ENCODE data around the gene CORO2A. TPM values are rescaled to one million over a fixed set of nuclear protein-coding genes. Genes with fewer than 3 reads are reported as not detected.
"Not testable (repeated sequence)": the region's sequence is repeated elsewhere in the genome, so short reads cannot be mapped to it uniquely, and the experiment has no call there.

The CORO2A gene
- polyA plus RNA-seq, 1 donor from 2014 or later: 4.2 TPM

DNA sequence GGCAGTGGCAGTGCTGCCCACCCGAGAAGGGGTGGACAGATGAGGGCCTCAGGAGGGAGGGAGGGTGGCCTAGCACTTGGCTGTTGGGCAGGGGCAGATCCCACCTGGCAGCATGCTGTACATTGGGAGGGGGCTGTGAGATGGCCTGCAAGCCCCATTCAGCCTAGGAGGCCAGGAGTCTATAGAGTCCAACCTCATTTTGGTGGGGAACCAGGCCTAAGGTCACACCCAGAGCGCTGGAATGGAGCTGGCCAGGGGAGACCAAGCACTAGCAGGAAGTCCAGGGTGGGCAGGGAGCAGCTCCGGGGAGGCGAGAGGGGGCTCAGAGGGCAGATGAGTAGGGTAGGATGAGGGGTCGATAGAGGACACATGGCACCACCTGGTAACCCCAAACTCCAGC is 96.3 kb downstream of the CORO2A start:
- Mint-ChIP-seq H3K9me3 (no peaks in the 10 kb centered on the region), H3K4me1 (peaks cover 19 to 31% (median 27%) of the 10 kb centered on the region in 3 donors), H3K27me3 (no peaks in the 10 kb centered on the region), H3K36me3 (peaks cover 10% of the 10 kb centered on the region), H3K27ac (no peak overlapping the region), H3K4me3 (no peak overlapping the region)

DNA sequence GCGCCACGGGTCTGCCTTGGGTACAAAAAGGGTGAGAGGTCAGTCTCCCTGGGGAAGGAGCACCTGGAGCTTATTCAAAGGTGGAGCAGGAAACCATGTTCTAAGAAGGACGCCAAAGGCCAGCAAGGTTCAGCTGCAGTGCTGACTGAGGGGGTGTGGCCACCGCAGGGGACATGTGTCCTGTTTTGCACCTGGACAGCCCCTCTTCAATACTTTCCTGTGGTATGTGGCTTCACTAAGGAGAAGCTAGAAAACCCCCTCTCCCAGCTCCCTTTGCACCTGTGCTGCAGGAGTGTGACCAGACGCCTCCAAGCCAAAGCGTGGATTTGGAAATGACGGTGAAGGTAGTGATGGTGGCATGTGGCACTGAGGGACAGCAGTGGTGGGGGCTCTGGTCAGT is 97.0 kb downstream of the CORO2A start:
- Mint-ChIP-seq H3K27ac (no peak overlapping the region), H3K36me3 (peaks cover 10% of the 10 kb centered on the region)

GRCh38 chr9:98094851-98095250 is 97.6 kb downstream of the CORO2A start:
- Mint-ChIP-seq H3K27ac (peak overlapping the region in 1 of 3 donors; percentile 77), H3K4me1 (peaks cover 12 to 26% (median 21%) of the 10 kb centered on the region in 3 donors), H3K36me3 (peaks cover 10% of the 10 kb centered on the region), H3K27me3 (no peaks in the 10 kb centered on the region), H3K9me3 (no peaks in the 10 kb centered on the region), H3K4me3 (peak overlapping the region in 2 of 4 donors; percentile 23 to 39)

More for the DNA sequence above, 97.0 kb downstream of the CORO2A start:
- H3K27me3 Mint-ChIP-seq: no peaks in the 10 kb centered on the region
- peak overlapping the region in 1 of 4 donors; percentile 69 for H3K4me3 Mint-ChIP-seq
- H3K4me1 Mint-ChIP-seq: peaks cover 18 to 28% (median 25%) of the 10 kb centered on the region in 3 donors
- no peaks in the 10 kb centered on the region for H3K9me3 Mint-ChIP-seq

GRCh38 chr9:98094316-98094715 is 98.1 kb downstream of the CORO2A start:
- Mint-ChIP-seq H3K4me1 (peaks cover 9 to 21% (median 19%) of the 10 kb centered on the region in 3 donors), H3K9me3 (no peaks in the 10 kb centered on the region), H3K36me3 (peaks cover 13% of the 10 kb centered on the region), H3K4me3 (no peak overlapping the region), H3K27ac (peak overlapping the region in 1 of 3 donors; percentile 77), H3K27me3 (no peaks in the 10 kb centered on the region)

DNA sequence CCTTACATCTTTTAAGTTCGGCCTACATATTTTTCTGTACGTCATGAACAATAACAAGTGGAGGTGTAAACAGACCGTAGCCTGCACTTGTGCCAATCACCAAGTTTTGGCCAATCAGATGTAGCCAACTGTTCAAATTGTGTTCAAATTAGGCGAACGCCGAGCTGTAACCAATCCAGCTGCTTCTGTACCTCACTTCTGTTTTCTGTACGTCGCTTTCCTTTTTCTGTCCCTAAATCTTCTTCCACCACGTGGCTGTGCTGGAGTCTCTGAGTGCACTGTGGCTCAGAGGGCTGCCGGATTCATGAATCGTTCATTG is 99.9 kb downstream of the CORO2A start:
- no peak overlapping the region for H3K4me3 Mint-ChIP-seq
- peaks cover 8 to 10% (median 9%) of the 10 kb centered on the region in 3 donors for H3K4me1 Mint-ChIP-seq

DNA sequence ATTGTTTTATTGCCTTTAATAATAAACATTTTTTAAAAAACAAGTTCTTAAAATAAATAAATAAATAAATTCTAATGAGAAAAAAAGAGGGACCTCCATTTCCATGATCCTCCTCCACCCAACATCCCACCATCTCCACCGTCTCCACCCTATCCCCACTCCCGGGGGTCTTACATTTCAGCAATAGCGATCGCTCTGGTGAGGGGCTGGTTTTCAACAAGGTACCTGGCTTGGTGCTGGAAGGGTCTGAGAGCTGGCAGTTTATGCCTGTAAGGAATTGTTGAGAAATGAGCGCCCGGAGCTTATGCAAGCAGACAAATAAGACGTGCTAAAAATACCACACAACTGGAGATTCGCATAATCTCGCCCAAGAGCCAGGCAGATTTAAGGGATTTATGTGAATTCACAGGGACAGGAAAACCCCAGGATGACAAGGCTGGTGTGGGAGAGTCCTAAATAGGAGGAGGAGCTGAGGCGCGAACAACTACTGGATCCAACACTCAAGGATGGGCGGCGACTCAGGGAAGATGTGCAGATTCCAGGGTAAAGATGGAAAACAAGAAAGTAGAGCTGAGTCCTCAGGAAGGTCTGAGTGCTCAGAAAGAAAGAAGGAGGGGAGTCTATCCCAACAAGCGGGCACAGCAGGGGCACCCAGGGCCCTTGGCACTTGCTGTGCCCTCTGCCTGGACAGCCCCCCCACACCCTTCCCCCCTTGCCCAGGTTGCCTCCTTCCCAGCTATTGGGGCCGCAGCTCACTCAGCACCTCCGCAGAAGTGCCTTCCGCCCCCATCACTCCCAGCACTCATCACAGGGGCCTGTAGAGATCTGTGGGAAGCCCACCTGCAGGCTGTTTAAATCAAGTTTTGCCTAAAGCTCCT is 100.5 kb downstream of the CORO2A start:
- no peak overlapping the region for H3K4me3 Mint-ChIP-seq
- H3K27me3 Mint-ChIP-seq: no peaks in the 10 kb centered on the region
- peaks cover 5 to 9% (median 6%) of the 10 kb centered on the region in 3 donors for H3K4me1 Mint-ChIP-seq
- H3K36me3 Mint-ChIP-seq: peaks cover 8% of the 10 kb centered on the region
- H3K9me3 Mint-ChIP-seq: no peaks in the 10 kb centered on the region
- no peak overlapping the region for H3K27ac Mint-ChIP-seq

More for the DNA sequence above, 99.9 kb downstream of the CORO2A start:
- no peaks in the 10 kb centered on the region for H3K27me3 Mint-ChIP-seq
- H3K27ac Mint-ChIP-seq: no peak overlapping the region
- H3K9me3 Mint-ChIP-seq: no peaks in the 10 kb centered on the region
- H3K36me3 Mint-ChIP-seq: peaks cover 11% of the 10 kb centered on the region

- not testable (repeated sequence) for H3K4me3 Mint-ChIP-seq, H3K36me3 Mint-ChIP-seq
Observed at GRCh38 chr9:98090674-98091073, 101.8 kb downstream of the CORO2A start.

DNA sequence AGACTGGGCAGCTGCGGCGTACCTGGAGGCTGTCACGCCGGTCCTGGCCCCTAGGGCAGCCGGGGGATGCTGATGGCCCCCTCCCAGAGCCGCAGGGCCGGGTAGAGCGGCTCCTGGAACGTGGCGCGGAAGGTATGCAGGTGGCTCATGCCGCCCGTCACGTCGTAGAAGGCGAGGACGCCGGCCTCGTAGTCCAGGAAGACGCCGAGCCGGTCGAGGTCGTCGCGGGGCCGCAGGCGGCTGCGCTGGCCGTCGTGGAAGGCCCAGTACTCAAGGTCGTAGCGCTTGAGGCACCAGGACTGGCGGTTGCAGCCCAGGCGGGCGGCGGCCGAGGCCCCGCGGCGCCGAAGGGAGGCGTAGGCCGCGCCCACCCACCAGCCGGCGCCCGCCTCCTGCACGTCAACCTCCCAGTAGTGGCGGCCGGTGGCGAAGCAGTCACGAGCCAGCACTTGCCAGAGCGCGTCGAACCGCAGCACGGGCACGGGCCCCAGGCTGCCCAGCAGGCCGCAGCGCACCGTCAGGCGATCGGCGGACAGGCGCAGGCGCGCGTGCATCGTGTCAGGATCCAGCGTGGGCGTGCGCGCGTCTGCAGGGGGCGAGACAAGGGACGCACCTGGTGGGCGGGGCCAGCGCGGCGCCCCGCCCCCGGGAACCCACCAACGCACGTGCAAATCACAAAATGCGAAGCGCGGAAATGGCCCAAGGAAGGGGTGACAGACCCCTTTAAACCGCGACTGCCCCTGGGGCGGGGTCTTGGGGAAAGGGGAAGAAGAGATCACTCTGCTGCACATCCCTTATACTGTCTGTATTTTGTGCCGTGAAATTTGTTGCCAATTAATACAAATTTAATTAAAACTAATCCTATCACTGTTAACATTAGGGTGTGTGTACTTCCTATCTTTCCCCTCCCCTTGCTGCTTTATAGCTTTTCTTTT is 104.8 kb downstream of the CORO2A start:
- Mint-ChIP-seq H3K27me3 (no peaks in the 10 kb centered on the region), H3K36me3 (peaks cover 6% of the 10 kb centered on the region), H3K27ac (peak overlapping the region; percentile 62 to 90 (median 73)), H3K4me3 (peak overlapping the region in 2 of 4 donors; percentile 58 to 62), H3K4me1 (peaks cover 5 to 12% (median 8%) of the 10 kb centered on the region in 3 donors), H3K9me3 (no peaks in the 10 kb centered on the region)

More at GRCh38 chr9:98090674-98091073, 101.8 kb downstream of the CORO2A start:
- peaks cover 5 to 12% (median 9%) of the 10 kb centered on the region in 3 donors for H3K4me1 Mint-ChIP-seq
- not testable (repeated sequence) for H3K9me3 Mint-ChIP-seq, H3K27ac Mint-ChIP-seq, H3K27me3 Mint-ChIP-seq

DNA sequence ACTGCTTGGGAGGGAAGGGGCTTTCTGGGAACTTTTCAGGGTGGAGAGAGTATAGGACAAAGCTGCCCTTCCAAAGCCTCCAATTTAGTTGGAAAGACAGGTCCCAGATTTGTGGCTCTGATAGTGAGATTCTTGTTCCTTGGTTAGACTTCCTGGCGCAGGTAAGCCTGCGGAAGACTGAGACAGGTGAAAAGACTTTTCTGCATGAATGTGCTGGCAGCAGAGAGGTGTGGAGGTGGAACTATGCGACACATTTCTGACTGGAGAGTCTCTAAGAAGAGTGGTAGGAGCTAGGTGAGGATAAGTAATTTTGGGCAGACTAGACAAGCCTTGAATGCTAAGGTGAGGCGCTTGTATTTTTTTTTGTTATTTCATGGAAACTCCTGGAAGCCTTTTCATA is 106.0 kb downstream of the CORO2A start:
- peaks cover 5% of the 10 kb centered on the region for H3K36me3 Mint-ChIP-seq
- peak overlapping the region in 2 of 4 donors; percentile 8 to 11 for H3K4me3 Mint-ChIP-seq
- H3K9me3 Mint-ChIP-seq: no peaks in the 10 kb centered on the region
- peaks cover 5 to 12% (median 8%) of the 10 kb centered on the region in 3 donors for H3K4me1 Mint-ChIP-seq
- H3K27me3 Mint-ChIP-seq: no peaks in the 10 kb centered on the region
- peak overlapping the region; percentile 49 to 90 (median 51) for H3K27ac Mint-ChIP-seq

GRCh38 chr9:98085944-98086343 is 106.5 kb downstream of the CORO2A start:
- peaks cover 5 to 12% (median 8%) of the 10 kb centered on the region in 3 donors for H3K4me1 Mint-ChIP-seq
- peaks cover 5% of the 10 kb centered on the region for H3K36me3 Mint-ChIP-seq
- H3K9me3 Mint-ChIP-seq: no peaks in the 10 kb centered on the region
- H3K27ac Mint-ChIP-seq: peak overlapping the region; percentile 34 to 90 (median 51)
- H3K4me3 Mint-ChIP-seq: no peak overlapping the region
- H3K27me3 Mint-ChIP-seq: no peaks in the 10 kb centered on the region

GRCh38 chr9:98085058-98085457 is 107.4 kb downstream of the CORO2A start:
- Mint-ChIP-seq H3K9me3 (no peaks in the 10 kb centered on the region), H3K4me1 (peaks cover 5 to 12% (median 6%) of the 10 kb centered on the region in 3 donors), H3K27ac (peak overlapping the region in 2 of 3 donors; percentile 33 to 39), H3K36me3 (peaks cover 5% of the 10 kb centered on the region), H3K27me3 (no peaks in the 10 kb centered on the region), H3K4me3 (no peak overlapping the region)

GRCh38 chr9:98084396-98084795 is 108.0 kb downstream of the CORO2A start:
- Mint-ChIP-seq H3K27me3 (no peaks in the 10 kb centered on the region), H3K36me3 (peaks cover 4% of the 10 kb centered on the region), H3K9me3 (no peaks in the 10 kb centered on the region), H3K27ac (no peak overlapping the region), H3K4me3 (no peak overlapping the region), H3K4me1 (peaks cover 2 to 12% (median 6%) of the 10 kb centered on the region in 3 donors)

DNA sequence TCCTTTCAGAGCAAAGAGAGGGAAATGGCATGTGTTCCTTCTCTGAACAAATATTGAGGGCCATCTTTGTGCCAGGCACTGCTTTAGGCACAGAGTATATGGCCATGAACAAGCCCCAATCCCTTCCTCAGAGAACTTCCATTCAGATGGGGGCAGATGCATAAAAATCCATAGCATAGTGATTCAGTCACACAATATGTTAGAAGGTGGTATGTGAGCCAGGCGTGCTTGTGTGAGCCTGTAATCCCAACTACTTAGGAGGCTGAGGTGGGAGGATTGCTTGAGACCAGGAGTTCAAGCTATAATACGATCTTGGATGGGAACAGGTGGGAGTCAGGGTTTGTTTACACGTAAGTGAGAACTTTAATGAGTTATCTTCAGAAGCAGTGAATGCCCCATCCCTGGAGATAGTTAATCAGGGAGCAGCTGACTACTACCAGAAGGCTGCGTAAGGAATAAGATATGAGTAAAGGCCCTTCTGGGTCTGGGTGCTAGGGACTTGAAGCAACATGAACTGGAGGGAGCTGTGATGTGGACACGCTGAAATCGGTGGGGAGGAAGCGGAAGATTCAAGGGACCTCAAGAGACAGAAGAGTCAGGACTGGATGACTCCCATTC is 108.8 kb downstream of the CORO2A start:
- Mint-ChIP-seq H3K9me3 (no peaks in the 10 kb centered on the region), H3K4me1 (peaks cover under 1 to 10% (median 5%) of the 10 kb centered on the region in 3 donors), H3K4me3 (no peak overlapping the region), H3K27me3 (no peaks in the 10 kb centered on the region), H3K36me3 (peaks cover 3% of the 10 kb centered on the region), H3K27ac (peak overlapping the region in 2 of 3 donors; percentile 14 to 80)

DNA sequence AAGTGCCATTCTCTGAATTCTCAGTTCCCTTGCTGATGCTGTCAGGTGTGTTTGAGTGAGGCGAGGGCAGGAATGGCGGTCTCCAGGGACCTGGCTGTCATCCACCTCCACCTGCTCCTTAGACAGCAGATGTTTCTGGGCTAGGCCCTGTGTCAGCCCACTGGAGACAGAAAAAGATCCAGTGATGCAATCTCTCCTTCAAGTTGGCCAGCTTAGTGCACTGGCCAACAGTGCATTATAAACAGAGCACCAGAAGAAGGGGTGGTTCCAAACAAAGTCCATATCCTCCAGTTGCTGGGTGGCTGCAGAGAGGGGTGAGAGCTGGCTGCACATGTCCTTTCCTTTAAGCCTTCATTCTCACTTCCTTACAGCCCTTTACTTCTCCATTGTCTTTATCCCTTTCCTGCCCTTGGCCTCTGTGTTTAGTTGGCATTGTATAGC is 109.4 kb downstream of the CORO2A start:
- peaks cover 0 to 7% (median 5%) of the 10 kb centered on the region in 3 donors for H3K4me1 Mint-ChIP-seq
- peaks cover 5% of the 10 kb centered on the region for H3K36me3 Mint-ChIP-seq
- H3K27ac Mint-ChIP-seq: peak overlapping the region in 2 of 3 donors; percentile 14 to 80
- no peaks in the 10 kb centered on the region for H3K27me3 Mint-ChIP-seq
- no peaks in the 10 kb centered on the region for H3K9me3 Mint-ChIP-seq
- H3K4me3 Mint-ChIP-seq: no peak overlapping the region

All from IgD-negative memory B cell (primary cell).